Psoas muscle (tissue), 8 donors: ENCODE data around the gene HOOK1. TPM values are rescaled to one million over a fixed set of nuclear protein-coding genes. Genes with fewer than 3 reads are reported as not detected.
"Not testable (repeated sequence)": the region's sequence is repeated elsewhere in the genome, so short reads cannot be mapped to it uniquely, and the experiment has no call there.

Source experiments
- ATAC-seq, 4 donors: fragments of 200-7000 bp; cut with Tn5 transposase; one replicate each; pipeline ENCODE4 v1.9.1; 2020; ENCODE audit warnings: moderate library complexity in 3 of 4, mild to moderate bottlenecking in 2 of 4
- DNase-seq, 2 donors: peaks; one replicate each; pipeline ENCODE4 v3.0.0-alpha.2; 2020
- H3K27ac ChIP-seq: fragments of 200-600 bp; one replicate; pipeline ENCODE4 v1.8.0; 2022
- H3K27me3 ChIP-seq, 3 donors: fragments of 200-600 bp in 1 of 3; one replicate each; pipeline versions ENCODE4 v1.6.1 to v1.8.0; 2013 to 2022; ENCODE audit warnings: low read length in 2 of 3, mild to moderate bottlenecking in 2 of 3, moderate library complexity in 1 of 3; ENCODE audit not compliant: insufficient read depth in 3 of 3
- H3K36me3 ChIP-seq, 2 donors: fragments of 200-600 bp in 1 of 2; one replicate each; pipeline versions ENCODE4 v1.6.1 to v1.8.0; 2013 to 2022; ENCODE audit warnings: low read depth in 1 of 2, mild to moderate bottlenecking in 1 of 2, moderate library complexity in 1 of 2; ENCODE audit not compliant: insufficient read depth in 1 of 2
- H3K4me1 ChIP-seq: fragments of 200-600 bp; one replicate; pipeline ENCODE4 v1.8.0; 2022
- H3K4me3 ChIP-seq: fragments of 200-600 bp; one replicate; pipeline ENCODE4 v1.8.0; 2022; ENCODE audit warnings: mild to moderate bottlenecking
- H3K9me3 ChIP-seq: fragments of 200-600 bp; one replicate; pipeline ENCODE4 v1.8.0; 2022
- CTCF ChIP-seq: fragments of 200-600 bp; IDR thresholded peaks from one replicate; pipeline ENCODE4 v1.8.0; 2022; ENCODE audit warnings: antibody characterized with exemption
- WGBS, 3 donors: extraction: QIAGEN DNeasy Blood & Tissue Kit; methylation state at CpG; one replicate each; pipeline versions ENCODE4 v1.1.6 to v1.1.7; 2013; 5-methylcytosine and 5-hydroxymethylcytosine counted together
- intact Hi-C, 2 donors: fragments of 100-400 bp; cut with DNase I; formaldehyde crosslinking; loops; one replicate each; pipeline versions ENCODE4 v1.11.0 to v1.14.2; 2022
- polyA plus RNA-seq, 3 donors: library from polyadenylated mRNA; stranded (reverse); fragments of 200-250 nt; gene quantifications; one replicate each; pipeline ENCODE4 v1.2.3, GENCODE V29; 2013
- total RNA-seq, 4 donors: library from RNA; stranded (reverse); fragmentation: NEBNext Ultra II Directional in 2 of 4; extraction: Animal tissue kit (Norgen Biotek cat#: 25700) in 2 of 4; gene quantifications; one replicate each; pipeline versions ENCODE4 v1.2.1 to v1.2.4, GENCODE V29; 2021 to 2023
- donor health status: healthy with polysubstance abuse.
- donor health status: DM: no; HTN: no; CAD: no; lungs with moderate emphysema.
- donor health status: Bipolar disorder and iron deficiency.
- donor health status: healthy.
- donor health status: DM: yes; HTN: yes; CAD: no.
- donor health status: DM: no; HTN: no; CAD: no.
- donor health status: DM: no; HTN: no; CAD: no.
- donor health status: DM: yes; HTN: yes; CAD: no.

HOOK1 gene
- total and polyA plus RNA-seq, 7 donors: 0.03 to 0.34 (median 0.09) TPM; not detected in 1

GRCh38 chr1:59828160-59828559 is 13.4 kb downstream of the HOOK1 start:
- intact Hi-C loops: no loop called here
- Histone ChIP-seq H3K4me1 (no peaks in the 10 kb centered on the region), H3K4me3 (no peak overlapping the region), H3K27ac (no peak overlapping the region), H3K9me3 (no peaks in the 10 kb centered on the region), H3K27me3 (no peaks in the 10 kb centered on the region), H3K36me3 (no peaks in the 10 kb centered on the region)
- TF ChIP-seq CTCF: no peak
- DNase-seq (no peak), ATAC-seq (no peak)
- 88 to 96% (median 90%) methylated on average over 1 of the region's 1 CpG for WGBS, 3 donors

DNA sequence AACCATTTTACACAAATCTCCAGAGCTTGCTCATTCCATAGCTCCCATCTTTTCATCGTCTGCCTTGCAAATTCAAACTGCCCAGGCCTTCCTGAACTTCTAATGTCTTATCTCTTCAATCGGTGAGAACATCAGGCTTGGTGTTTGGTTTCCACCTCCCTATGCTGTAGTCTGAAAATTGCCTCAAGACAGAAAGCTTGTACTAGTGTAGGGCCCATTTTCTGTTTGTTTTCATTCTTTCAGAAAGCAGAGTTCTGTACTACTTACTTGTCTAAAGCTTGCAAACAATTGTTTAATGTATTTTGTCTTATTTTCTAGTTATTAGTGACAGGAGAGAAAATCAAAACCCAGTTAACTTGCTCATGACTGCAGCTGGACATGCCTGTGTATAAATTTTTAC is 16.8 kb downstream of the HOOK1 start:
- no peaks in the 10 kb centered on the region for H3K36me3 ChIP-seq
- H3K4me1 ChIP-seq: no peaks in the 10 kb centered on the region
- H3K4me3 ChIP-seq: no peak overlapping the region
- 76 to 80% (median 77%) methylated on average over 2 of the region's 2 CpGs for WGBS, 3 donors
- DNase-seq (no peak), ATAC-seq (no peak)
- no peaks in the 10 kb centered on the region for H3K27me3 ChIP-seq
- no peak for TF ChIP-seq CTCF
- intact Hi-C loops: no loop called here
- H3K9me3 ChIP-seq: no peaks in the 10 kb centered on the region
- H3K27ac ChIP-seq: no peak overlapping the region

DNA sequence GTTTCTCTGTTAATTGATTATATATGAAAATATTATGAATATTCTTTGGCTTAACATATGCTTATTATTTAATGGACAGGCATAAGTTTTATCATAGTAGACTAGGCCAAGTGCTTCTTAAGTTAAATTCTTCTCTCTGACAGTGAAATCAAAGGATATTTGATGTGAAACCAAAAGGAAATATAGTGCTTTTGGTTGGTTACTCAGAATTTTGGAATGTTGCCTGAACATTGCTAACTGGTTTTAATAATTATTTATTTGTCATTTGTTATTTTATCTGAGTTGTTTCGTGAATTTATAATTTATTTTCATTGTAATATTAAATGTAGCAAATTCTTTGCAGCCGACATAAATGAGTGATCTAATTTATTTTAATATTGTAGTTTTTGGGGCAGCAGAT is 18.3 kb downstream of the HOOK1 start:
- intact Hi-C loops: no loop called here
- Histone ChIP-seq H3K9me3 (no peaks in the 10 kb centered on the region), H3K27me3 (no peaks in the 10 kb centered on the region), H3K36me3 (no peaks in the 10 kb centered on the region), H3K4me3 (no peak overlapping the region), H3K4me1 (no peaks in the 10 kb centered on the region), H3K27ac (no peak overlapping the region)
- no peak for TF ChIP-seq CTCF
- ATAC-seq: no peak
- DNase-seq: no peak
- 93 to 95% (median 94%) methylated on average over 2 of the region's 2 CpGs for WGBS, 3 donors

DNA sequence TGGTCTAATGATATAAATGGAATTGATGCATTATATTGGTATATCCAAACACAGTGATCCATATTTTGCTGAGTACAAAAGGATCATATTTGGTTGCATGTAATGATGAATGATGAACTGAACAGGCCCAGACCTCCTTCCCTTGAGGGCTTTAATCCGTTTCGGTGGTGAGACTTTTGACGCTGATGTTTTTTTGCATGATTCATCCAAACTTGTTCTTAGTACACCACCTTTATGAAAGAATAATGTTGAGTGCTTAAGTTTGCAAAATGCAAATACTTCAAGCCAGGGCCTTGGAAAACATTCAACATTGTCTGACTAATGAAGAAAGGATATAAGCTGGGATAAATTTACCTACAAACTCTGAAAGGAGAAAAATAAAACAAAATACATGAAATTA is 19.2 kb downstream of the HOOK1 start:
- no peaks in the 10 kb centered on the region for H3K27me3 ChIP-seq
- no peak overlapping the region for H3K4me3 ChIP-seq
- ATAC-seq (no peak), DNase-seq (no peak)
- intact Hi-C loops: no loop called here
- H3K9me3 ChIP-seq: no peaks in the 10 kb centered on the region
- no peaks in the 10 kb centered on the region for H3K36me3 ChIP-seq
- WGBS, 3 donors: 62 to 82% (median 63%) methylated on average over 3 of the region's 3 CpGs
- TF ChIP-seq CTCF: no peak
- H3K27ac ChIP-seq: no peak overlapping the region
- H3K4me1 ChIP-seq: no peaks in the 10 kb centered on the region

GRCh38 chr1:59837857-59838256 is 23.1 kb downstream of the HOOK1 start:
- ATAC-seq, H3K36me3 ChIP-seq, H3K27ac ChIP-seq, H3K27me3 ChIP-seq, DNase-seq, intact Hi-C loops, H3K4me3 ChIP-seq, H3K9me3 ChIP-seq, H3K4me1 ChIP-seq: not testable (repeated sequence)
- WGBS, 3 donors: 29 to 42% (median 30%) methylated on average over 1 of the region's 1 CpG
